BLaER1 (cell line): ENCODE measurements around the gene PHC2.

Source experiments
- H3K27ac ChIP-seq: shearing (Covaris generic); formaldehyde crosslinking; 2 replicates; pipeline ENCODE4 v1.8.1; 2022
- H3K27me3 ChIP-seq: shearing (Covaris generic); formaldehyde crosslinking; 2 replicates; pipeline ENCODE4 v1.8.1; 2022
- H3K36me3 ChIP-seq: shearing (Covaris generic); formaldehyde crosslinking; 2 replicates; pipeline ENCODE4 v1.8.1; 2022
- H3K4me1 ChIP-seq: shearing (Covaris generic); formaldehyde crosslinking; 2 replicates; pipeline ENCODE4 v1.8.1; 2022
- H3K4me2 ChIP-seq: shearing (Covaris generic); formaldehyde crosslinking; 2 replicates; pipeline ENCODE4 v1.8.1; 2022
- H3K4me3 ChIP-seq: shearing (Covaris generic); formaldehyde crosslinking; 2 replicates; pipeline ENCODE4 v1.8.1; 2022
- H3K9ac ChIP-seq: shearing (Covaris generic); formaldehyde crosslinking; 2 replicates; pipeline ENCODE4 v1.8.1; 2022
- H3K9me3 ChIP-seq: shearing (Covaris generic); formaldehyde crosslinking; 2 replicates; pipeline ENCODE4 v1.8.1; 2022
- H4K20me1 ChIP-seq: shearing (Covaris generic); formaldehyde crosslinking; 2 replicates; pipeline ENCODE4 v1.8.1; 2022
- Cebpa-rat ChIP-seq: shearing (Covaris generic); IDR thresholded peaks from 2 replicates; pipeline ENCODE4 v1.8.1; 2022

The PHC2 gene

GRCh38 chr1:33282791-33283190, 148.1 kb downstream of the PHC2 start:
- no peaks in the 10 kb centered on the region for H3K27me3 ChIP-seq
- H3K4me1 ChIP-seq = peaks cover 4% of the 10 kb centered on the region; the same call in 1 of the 2 replicates
- no peak overlapping the region for H3K9ac ChIP-seq
- H3K4me2 ChIP-seq = no peak overlapping the region
- H3K4me3 ChIP-seq = no peak overlapping the region
- H4K20me1 ChIP-seq = peaks cover 28% of the 10 kb centered on the region
- peaks cover 95% of the 10 kb centered on the region for H3K36me3 ChIP-seq
- H3K9me3 ChIP-seq = no peaks in the 10 kb centered on the region
- TF ChIP-seq Cebpa-rat = no peak
- no peak overlapping the region for H3K27ac ChIP-seq

GRCh38 chr1:33281554-33282303, 149.2 kb downstream of the PHC2 start:
- Histone ChIP-seq H3K9me3 (no peaks in the 10 kb centered on the region), H3K4me2 (no peak overlapping the region), H3K9ac (no peak overlapping the region), H4K20me1 (peaks cover 38% of the 10 kb centered on the region), H3K36me3 (peaks cover 95% of the 10 kb centered on the region), H3K27me3 (no peaks in the 10 kb centered on the region), H3K27ac (no peak overlapping the region), H3K4me3 (no peak overlapping the region), H3K4me1 (peaks cover 9% of the 10 kb centered on the region; the same call in 1 of the 2 replicates)
- TF ChIP-seq Cebpa-rat = no peak

GRCh38 chr1:33280091-33280661, 150.7 kb downstream of the PHC2 start:
- H3K4me2 ChIP-seq = no peak overlapping the region
- no peak for TF ChIP-seq Cebpa-rat
- H4K20me1 ChIP-seq = peaks cover 50% of the 10 kb centered on the region
- no peaks in the 10 kb centered on the region for H3K27me3 ChIP-seq
- peaks cover 9% of the 10 kb centered on the region; the same call in 1 of the 2 replicates for H3K4me1 ChIP-seq
- peaks cover 95% of the 10 kb centered on the region for H3K36me3 ChIP-seq
- H3K4me3 ChIP-seq = no peak overlapping the region
- H3K9ac ChIP-seq = no peak overlapping the region
- H3K27ac ChIP-seq = no peak overlapping the region
- H3K9me3 ChIP-seq = no peaks in the 10 kb centered on the region

DNA sequence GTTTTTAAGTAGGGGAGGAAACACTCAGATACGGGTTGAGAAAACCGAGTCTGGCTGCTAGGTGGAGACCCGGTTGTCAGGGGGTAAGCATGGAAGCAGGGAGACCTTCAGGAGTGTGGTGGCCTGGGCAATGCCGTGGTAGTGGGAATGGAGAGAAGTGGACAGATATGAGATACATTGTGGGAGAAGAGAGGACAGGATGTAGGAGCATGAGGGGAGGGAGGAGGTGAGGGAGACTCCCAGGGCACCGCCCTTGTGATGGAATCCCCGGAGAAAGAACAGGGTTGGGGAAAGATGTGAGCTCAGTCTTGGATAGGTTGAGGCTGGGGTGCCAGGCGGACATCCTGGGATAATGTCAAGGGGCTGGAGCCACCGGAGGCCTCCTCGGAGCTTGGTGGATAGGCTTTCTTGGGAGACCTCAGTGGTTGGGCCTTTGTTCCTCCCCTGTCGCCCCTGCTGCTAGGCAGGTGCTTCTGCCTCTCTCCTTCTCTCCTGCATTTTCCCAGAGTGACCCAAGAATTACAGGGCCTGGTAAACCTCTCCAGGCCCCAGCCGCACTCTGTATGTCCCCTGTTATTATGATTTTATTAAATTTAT, 153.3 kb downstream of the PHC2 start:
- H3K9ac ChIP-seq = no peak overlapping the region
- peaks cover 26% of the 10 kb centered on the region for H3K4me1 ChIP-seq
- H3K4me3 ChIP-seq = no peak overlapping the region
- H4K20me1 ChIP-seq = peaks cover 60% of the 10 kb centered on the region
- TF ChIP-seq Cebpa-rat = no peak
- H3K36me3 ChIP-seq = peaks cover 97% of the 10 kb centered on the region
- no peaks in the 10 kb centered on the region for H3K9me3 ChIP-seq
- H3K27ac ChIP-seq = no peak overlapping the region
- H3K27me3 ChIP-seq = no peaks in the 10 kb centered on the region
- no peak overlapping the region for H3K4me2 ChIP-seq

DNA sequence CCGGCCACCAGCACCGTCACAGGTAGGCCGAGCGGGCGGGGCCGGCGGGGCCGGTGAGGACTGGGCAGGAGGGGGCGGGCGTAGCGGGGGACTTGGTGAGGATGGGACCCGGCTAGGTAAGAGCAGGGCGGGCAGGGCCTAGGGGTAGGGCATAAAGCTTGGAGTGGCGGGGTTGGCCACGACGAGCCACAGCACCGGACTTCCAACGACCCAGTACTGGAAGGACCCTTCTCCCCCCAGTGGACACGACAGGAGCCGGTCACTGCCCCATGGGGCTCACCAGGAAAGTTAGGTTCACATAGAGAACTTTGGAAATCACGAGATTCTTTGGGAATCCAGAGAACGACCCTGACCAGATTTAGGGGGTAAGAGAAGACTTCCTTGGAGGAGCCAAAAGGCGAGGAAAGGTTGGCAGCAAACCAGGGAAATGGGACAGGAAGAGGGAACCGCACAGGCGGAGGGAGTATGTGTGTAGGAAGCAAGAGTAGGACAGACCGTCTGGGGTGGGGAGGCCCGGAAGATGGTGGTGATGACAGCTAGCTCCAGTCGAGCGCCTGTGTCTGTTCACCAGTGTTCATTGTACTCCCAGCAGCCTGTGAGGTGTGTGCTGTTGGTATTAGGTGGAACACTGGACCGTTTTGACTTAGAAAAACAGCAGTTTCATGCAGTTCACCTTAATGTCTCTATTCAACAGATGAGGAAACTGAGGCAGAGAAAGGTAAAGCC, 154.2 kb downstream of the PHC2 start:
- Histone ChIP-seq H3K9ac (no peak overlapping the region), H3K4me1 (peaks cover 35% of the 10 kb centered on the region), H3K27me3 (no peaks in the 10 kb centered on the region), H3K4me3 (no peak overlapping the region), H3K9me3 (no peaks in the 10 kb centered on the region), H3K36me3 (peaks cover 97% of the 10 kb centered on the region), H3K4me2 (no peak overlapping the region), H4K20me1 (peaks cover 67% of the 10 kb centered on the region), H3K27ac (no peak overlapping the region)
- TF ChIP-seq Cebpa-rat = no peak

DNA sequence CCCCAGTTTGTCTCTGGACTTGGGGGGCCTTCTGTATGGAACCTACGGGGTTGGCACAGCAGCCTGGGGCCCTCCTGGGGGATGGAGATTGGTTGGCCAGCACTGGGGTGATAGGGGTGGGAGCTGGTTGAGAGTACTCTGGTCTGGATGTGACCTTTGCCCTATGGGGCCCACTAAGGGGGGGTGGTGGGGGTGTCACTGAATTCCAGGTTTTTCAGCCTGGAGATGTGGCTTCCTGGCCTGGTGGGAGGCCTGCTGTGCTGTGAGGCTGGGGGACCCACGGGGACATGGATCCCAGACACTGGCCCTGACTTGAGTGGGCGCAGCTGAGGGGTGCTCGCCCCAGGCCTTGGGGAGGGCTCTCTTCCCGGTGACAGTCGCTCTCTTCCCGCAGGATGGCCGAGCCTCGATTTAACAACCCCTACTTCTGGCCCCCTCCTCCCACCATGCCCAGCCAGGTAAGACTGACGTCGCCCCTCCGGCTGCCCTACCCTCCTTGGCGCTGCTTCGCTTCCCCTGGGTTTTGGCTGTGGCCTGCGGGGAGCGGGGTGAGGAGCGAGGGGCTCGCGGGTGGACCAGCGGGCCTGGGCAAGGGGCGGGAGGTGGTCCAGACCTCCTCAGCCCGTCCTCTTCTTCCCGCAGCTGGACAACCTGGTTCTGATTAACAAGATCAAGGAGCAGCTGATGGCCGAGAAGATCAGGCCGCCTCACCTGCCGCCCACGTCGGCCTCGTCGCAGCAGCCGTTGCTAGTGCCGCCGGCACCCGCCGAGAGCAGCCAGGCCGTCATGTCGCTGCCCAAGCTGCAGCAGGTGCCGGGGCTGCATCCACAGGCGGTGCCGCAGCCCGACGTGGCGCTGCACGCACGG, 155.0 kb downstream of the PHC2 start:
- TF ChIP-seq Cebpa-rat = no peak
- peaks cover 70% of the 10 kb centered on the region for H4K20me1 ChIP-seq
- no peaks in the 10 kb centered on the region for H3K27me3 ChIP-seq
- peaks cover 97% of the 10 kb centered on the region for H3K36me3 ChIP-seq
- H3K9ac ChIP-seq = no peak overlapping the region
- H3K4me2 ChIP-seq = no peak overlapping the region
- no peaks in the 10 kb centered on the region for H3K9me3 ChIP-seq
- H3K4me3 ChIP-seq = no peak overlapping the region
- peaks cover 43% of the 10 kb centered on the region for H3K4me1 ChIP-seq
- no peak overlapping the region for H3K27ac ChIP-seq

DNA sequence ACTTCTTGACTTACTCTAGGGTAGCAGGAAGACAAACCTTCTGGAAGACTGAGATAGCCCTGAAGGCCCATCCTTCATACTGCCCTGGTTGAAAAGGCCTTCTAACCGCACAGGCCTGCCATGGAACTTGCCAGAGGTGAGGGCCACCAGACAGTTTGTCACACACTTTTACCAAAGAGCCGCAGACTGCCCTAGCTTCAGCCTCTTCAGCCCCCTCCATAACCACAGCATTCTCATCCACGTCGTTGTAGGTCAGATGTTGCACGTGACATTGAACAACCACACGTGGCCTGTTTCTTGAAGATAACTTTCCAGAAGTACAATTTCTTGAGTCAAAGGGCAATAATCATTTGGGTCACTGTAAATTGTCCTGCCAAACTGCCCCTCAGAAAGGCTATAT, 155.7 kb downstream of the PHC2 start:
- H3K27ac ChIP-seq = no peak overlapping the region
- H3K27me3 ChIP-seq = no peaks in the 10 kb centered on the region
- H3K4me3 ChIP-seq = no peak overlapping the region
- peaks cover 78% of the 10 kb centered on the region for H4K20me1 ChIP-seq
- peaks cover 97% of the 10 kb centered on the region for H3K36me3 ChIP-seq
- H3K9me3 ChIP-seq = no peaks in the 10 kb centered on the region
- no peak for TF ChIP-seq Cebpa-rat
- no peak overlapping the region for H3K9ac ChIP-seq
- peaks cover 50% of the 10 kb centered on the region for H3K4me1 ChIP-seq
- no peak overlapping the region for H3K4me2 ChIP-seq

GRCh38 chr1:33274446-33274845, 156.4 kb downstream of the PHC2 start:
- Histone ChIP-seq H3K4me3 (no peak overlapping the region), H4K20me1 (peaks cover 85% of the 10 kb centered on the region), H3K27ac (no peak overlapping the region), H3K9ac (no peak overlapping the region), H3K4me2 (no peak overlapping the region), H3K9me3 (no peaks in the 10 kb centered on the region), H3K4me1 (peaks cover 53% of the 10 kb centered on the region), H3K36me3 (peaks cover 97% of the 10 kb centered on the region), H3K27me3 (no peaks in the 10 kb centered on the region)
- TF ChIP-seq Cebpa-rat = no peak

DNA sequence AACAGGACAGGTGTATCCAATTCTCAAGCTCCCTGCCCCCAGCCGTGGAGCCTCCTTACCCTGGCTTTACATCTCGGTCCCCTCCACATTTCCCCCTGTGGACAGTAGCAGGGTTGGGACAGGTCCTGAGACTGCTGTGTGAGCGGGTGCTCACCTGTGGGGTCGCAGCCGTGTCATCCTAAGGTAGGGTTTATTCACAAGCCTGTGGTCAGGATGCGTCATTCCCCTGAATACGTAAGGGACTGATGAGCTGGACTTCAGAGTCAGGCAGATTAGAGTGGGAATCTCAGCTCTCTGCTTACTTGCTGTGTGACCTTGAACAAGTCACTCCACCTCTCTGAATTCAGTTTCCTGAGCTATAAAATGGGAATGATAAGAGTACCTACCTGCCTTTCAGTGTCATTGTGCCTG, 156.9 kb downstream of the PHC2 start:
- H3K27ac ChIP-seq = no peak overlapping the region

More for the DNA sequence above, 156.9 kb downstream of the PHC2 start:
- peaks cover 98% of the 10 kb centered on the region for H3K36me3 ChIP-seq
- no peak overlapping the region for H3K4me3 ChIP-seq
- no peaks in the 10 kb centered on the region for H3K27me3 ChIP-seq
- peaks cover 53% of the 10 kb centered on the region for H3K4me1 ChIP-seq
- H4K20me1 ChIP-seq = peaks cover 90% of the 10 kb centered on the region
- H3K9ac ChIP-seq = no peak overlapping the region
- no peak overlapping the region for H3K4me2 ChIP-seq
- TF ChIP-seq Cebpa-rat = no peak
- no peaks in the 10 kb centered on the region for H3K9me3 ChIP-seq
